Vagina (tissue), 2 donors: Measurements from ENCODE around the gene C10orf143.

ENCODE experiments used
- CTCF ChIP-seq, 3 experiments: fragments of 450-650 bp in 2 of 3; fragments of 200-600 bp in 1 of 3; sonication (generic) in 1 of 3; IDR thresholded peaks; one replicate each; pipeline ENCODE4 v1.5.1; 2017 to 2019; ENCODE audit warnings: antibody characterized with exemption in 3 of 3, mild to moderate bottlenecking in 2 of 3, moderate library complexity in 2 of 3
- POLR2A ChIP-seq, 2 donors: fragments of 450-650 bp; IDR thresholded peaks; one replicate each; pipeline ENCODE4 v1.6.1; 2017; ENCODE audit warnings: antibody characterized with exemption in 2 of 2, mild to moderate bottlenecking in 2 of 2, moderate library complexity in 2 of 2

GRCh38 chr10:130021383-130021950 is 89.2 kb downstream of the C10orf143 start:
- no peak for TF ChIP-seq POLR2A (IDR thresholded peaks at IDR 0.05)
- no peak for TF ChIP-seq CTCF (IDR thresholded peaks at IDR 0.05)
